GM12878 (cell line): ENCODE data around the gene HCFC1.

Experiments
- BHLHE40 ChIP-seq, 2 experiments: fragments of 450-650 bp in 1 of 2; IDR thresholded peaks; 2 replicates each; pipeline ENCODE4 v1.6.1; 2011 to 2017; ENCODE audit warnings: low read depth in 2 of 2, borderline replicate concordance in 1 of 2, improper control_type of control experiment in 1 of 2, low read length in 1 of 2, mild to moderate bottlenecking in 1 of 2
- EP300 ChIP-seq, 2 experiments: fragments of 150-350 bp in 1 of 2; IDR thresholded peaks; 2 replicates each; pipeline ENCODE4 v1.6.1; 2011 to 2012; ENCODE audit warnings: low read depth in 2 of 2, low read length in 2 of 2, borderline replicate concordance in 1 of 2, improper control_type of control experiment in 1 of 2, inconsistent platforms in 1 of 2; ENCODE audit not compliant: control insufficient read depth in 1 of 2
- ZBTB33 ChIP-seq: fragments of 450-650 bp; IDR thresholded peaks from 2 replicates; pipeline ENCODE4 v1.6.1; 2017; ENCODE audit warnings: mild to moderate bottlenecking
- TF ChIP-seq, protein P1 (sequence below), 3 experiments: IDR thresholded peaks in 2 of 3; conservative IDR thresholded peaks in 1 of 3; 2 replicates each; pipeline ENCODE4 v1.5.1; 2011; ENCODE audit warnings: low read depth in 3 of 3, low read length in 3 of 3, mild to moderate bottlenecking in 3 of 3, control low read depth in 2 of 3, moderate library complexity in 2 of 3, inconsistent platforms in 1 of 3, mixed read lengths in 1 of 3; ENCODE audit not compliant: control insufficient read depth in 2 of 3, insufficient read depth in 1 of 3; ENCODE audit errors: extremely low read depth in 1 of 3

DNA sequence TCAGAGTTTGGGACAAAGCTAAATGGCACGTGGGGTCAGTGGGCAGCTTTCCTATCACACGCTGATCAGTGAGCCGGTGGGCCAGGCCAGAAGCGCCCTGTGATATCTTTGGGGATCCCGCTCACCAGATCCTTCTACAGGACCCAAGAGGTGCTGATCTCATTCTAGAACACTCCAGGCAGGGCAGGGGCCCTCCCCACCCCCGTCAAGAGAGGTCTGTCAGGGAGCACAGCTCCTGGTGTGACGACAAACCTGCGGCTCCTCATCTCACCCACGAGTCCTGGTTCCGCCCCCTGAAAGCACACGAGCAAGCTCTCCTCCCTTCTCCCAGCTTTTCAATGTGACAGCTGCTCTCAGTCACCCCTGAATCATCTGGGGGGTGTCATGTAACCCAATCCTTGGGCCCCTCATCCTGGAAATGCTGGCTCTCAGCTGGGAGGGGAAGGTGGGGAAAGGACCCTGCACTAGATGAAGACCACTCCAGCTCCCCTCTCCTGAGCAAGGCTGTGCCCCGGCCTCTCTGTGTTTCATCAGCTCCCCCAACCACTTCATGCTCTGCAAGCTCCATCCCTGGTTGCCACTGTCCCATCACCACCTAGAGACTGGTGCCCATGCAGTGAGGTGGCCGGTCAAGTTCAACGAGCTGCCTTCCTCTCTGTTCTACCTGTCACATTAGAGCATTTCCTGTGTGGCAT is 4.6 kb downstream of the HCFC1 start:
- TF ChIP-seq ZBTB33 (no peak), EP300 (IDR thresholded peaks at IDR 0.05; ENCODE audit: borderline replicate concordance in 1 of 2, control insufficient read depth in 1 of 2, low read depth in 2 of 2, low read length in 2 of 2) (no peak), BHLHE40 (IDR thresholded peaks at IDR 0.05; ENCODE audit: borderline replicate concordance in 1 of 2, low read depth in 2 of 2, low read length in 1 of 2) (no peak)
- TF ChIP-seq, protein P1, sequence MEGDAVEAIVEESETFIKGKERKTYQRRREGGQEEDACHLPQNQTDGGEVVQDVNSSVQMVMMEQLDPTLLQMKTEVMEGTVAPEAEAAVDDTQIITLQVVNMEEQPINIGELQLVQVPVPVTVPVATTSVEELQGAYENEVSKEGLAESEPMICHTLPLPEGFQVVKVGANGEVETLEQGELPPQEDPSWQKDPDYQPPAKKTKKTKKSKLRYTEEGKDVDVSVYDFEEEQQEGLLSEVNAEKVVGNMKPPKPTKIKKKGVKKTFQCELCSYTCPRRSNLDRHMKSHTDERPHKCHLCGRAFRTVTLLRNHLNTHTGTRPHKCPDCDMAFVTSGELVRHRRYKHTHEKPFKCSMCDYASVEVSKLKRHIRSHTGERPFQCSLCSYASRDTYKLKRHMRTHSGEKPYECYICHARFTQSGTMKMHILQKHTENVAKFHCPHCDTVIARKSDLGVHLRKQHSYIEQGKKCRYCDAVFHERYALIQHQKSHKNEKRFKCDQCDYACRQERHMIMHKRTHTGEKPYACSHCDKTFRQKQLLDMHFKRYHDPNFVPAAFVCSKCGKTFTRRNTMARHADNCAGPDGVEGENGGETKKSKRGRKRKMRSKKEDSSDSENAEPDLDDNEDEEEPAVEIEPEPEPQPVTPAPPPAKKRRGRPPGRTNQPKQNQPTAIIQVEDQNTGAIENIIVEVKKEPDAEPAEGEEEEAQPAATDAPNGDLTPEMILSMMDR (IDR thresholded peaks at IDR 0.05 in 2 of 3, conservative IDR thresholded peaks at IDR 0.05 in 1 of 3; ENCODE audit: control insufficient read depth in 2 of 3, extremely low read depth in 1 of 3, insufficient read depth in 1 of 3, low read depth in 3 of 3, low read length in 3 of 3): no peak
